Activated CD8-positive, alpha-beta memory T cell treated with anti-CD3 and anti-CD28 coated beads for 24 hours (primary cell): ENCODE data around the gene S100A6.

Source experiments
- DNase-seq: peaks from one replicate; pipeline ENCODE4 v3.0.0-alpha.2; 2020

S100A6 gene

DNA sequence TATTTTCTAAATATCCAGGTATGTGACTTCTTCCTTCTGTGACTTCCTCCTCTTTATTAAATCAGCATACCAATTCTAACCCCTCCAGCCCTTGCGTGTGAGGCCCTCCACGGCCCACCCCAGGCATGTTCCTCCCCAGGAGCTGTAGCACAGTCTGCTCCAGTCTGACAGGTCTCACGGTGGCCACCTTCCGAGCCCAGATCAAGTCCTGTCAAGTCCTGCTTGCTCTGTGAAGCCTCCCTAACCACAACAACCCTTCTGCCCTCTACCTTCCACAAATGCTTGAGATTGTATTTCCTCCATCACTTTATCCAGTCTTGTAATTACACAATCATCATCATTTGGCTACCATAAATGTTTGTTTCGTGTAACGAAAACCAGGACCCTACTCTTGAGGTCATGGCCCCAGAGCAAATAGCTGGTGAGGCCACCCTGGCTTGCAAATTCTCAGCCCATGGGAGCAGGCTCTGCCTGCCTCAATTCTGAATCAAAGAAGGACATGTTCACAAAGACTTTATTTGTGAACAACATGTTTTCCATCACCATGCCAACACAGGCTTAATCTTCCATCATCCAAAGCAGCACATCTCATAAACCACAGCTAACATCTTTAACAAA is 42.3 kb downstream of the S100A6 start:
- DNase-seq = no peak

DNA sequence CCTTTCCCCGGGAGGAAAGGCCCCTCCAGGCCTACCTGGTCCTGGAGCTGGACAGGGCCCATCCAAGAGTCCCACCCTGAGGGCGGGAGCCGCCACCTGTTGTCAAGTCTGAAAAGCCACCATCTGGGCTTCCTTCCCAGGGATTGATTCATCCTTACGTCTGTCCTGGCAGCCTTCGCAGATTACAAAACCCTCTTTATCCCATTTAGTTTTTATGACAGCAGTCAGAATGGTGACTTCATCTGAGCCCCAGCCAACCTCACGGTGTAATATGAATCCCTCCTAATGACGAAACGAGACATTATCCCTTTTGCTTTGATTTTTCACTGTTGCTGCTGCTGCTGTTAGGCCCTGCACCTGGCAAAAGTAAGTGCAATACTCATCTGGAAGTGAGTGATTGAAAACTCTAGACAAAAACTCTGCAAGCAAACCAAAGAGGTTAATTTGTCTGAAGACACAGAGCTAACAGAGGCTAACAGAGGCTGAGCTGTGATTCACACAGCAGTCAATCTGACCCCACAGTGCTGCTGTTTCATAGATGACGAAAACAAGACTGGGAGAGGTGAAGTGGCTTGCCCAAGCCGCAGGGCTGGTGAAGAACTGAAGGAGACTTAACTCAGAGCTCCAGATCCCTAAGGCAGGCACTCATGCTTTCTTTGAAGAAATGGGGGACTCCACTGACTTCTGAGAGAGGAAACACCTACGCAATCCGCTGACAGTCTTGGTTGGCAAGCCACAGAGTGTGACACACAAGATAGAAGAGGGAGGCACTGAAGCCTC is 45.3 kb downstream of the S100A6 start:
- no peak for DNase-seq

DNA sequence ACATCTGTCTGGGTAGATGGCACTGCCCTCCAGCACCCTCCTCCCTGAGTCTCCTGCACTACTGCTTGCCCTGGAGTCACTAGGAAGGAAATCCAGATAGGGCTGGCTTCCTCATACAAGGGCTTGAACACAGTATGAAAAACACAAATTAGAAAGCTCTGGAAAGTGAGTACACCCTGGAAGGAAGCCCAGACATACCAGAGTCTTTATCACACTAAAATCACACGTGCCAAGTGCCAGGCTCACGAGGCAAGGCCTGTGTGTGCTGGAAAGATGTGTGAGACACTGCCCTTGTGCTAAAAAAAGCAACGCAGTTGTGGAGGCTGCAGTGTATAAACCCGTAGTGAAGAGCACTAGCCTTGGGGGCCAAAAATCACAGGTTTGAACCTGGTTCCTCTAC is 47.1 kb downstream of the S100A6 start:
- no peak for DNase-seq

GRCh38 chr1:153487707-153488106 is 48.1 kb downstream of the S100A6 start:
- no peak for DNase-seq

- no peak for DNase-seq
These were observed 49.9 kb downstream of the S100A6 start for GRCh38 chr1:153485863-153486262.
